ENCODE results near the gene ASMTL. TPM values are rescaled to one million over a fixed set of nuclear protein-coding genes. Genes with fewer than 3 reads are reported as not detected.

The ASMTL gene
- total and polyA plus RNA-seq, 2 of the 13 experiments (the other 11 are each of a cell fraction or from before 2014, with no cell fraction given), result 5.6 to 16.3 TPM

GRCh38 chrX:1380672-1381233 lies 72.0 kb downstream of the ASMTL start (continued):
- no peak for TF ChIP-seq GATAD1 (CRISPR knock-in tag; IDR thresholded peaks at IDR 0.05)
- no peak for TF ChIP-seq ZNF230 (CRISPR knock-in tag; IDR thresholded peaks at IDR 0.05)
- TF ChIP-seq NCOR1 (IDR thresholded peaks at IDR 0.05; ENCODE audit: borderline replicate concordance, low read length), result no peak
- no peak for TF ChIP-seq IKZF1 (IDR thresholded peaks at IDR 0.05)
- TF ChIP-seq ZNF674 (CRISPR knock-in tag; IDR thresholded peaks at IDR 0.05; ENCODE audit: low read depth), result no peak
- TF ChIP-seq ZNF207 (IDR thresholded peaks at IDR 0.05; ENCODE audit: borderline replicate concordance), result no peak
- no peak for TF ChIP-seq KIAA2018 (CRISPR knock-in tag; IDR thresholded peaks at IDR 0.05; ENCODE audit: borderline replicate concordance)
- TF ChIP-seq NR2F1 (CRISPR knock-in tag; IDR thresholded peaks at IDR 0.05), result no peak
- TF ChIP-seq CSRNP1 (CRISPR knock-in tag; IDR thresholded peaks at IDR 0.05), result no peak
- no peak for TF ChIP-seq SP140L (CRISPR knock-in tag; IDR thresholded peaks at IDR 0.05; ENCODE audit: borderline replicate concordance)
- no peak for TF ChIP-seq ELK4 (CRISPR knock-in tag; IDR thresholded peaks at IDR 0.05; ENCODE audit: borderline replicate concordance)
- TF ChIP-seq ZNF136 (CRISPR knock-in tag; IDR thresholded peaks at IDR 0.05; ENCODE audit: low read depth), result no peak
- TF ChIP-seq ZBTB4 (CRISPR knock-in tag; IDR thresholded peaks at IDR 0.05; ENCODE audit: borderline replicate concordance), result no peak
- no peak for TF ChIP-seq ZZZ3 (CRISPR knock-in tag; IDR thresholded peaks at IDR 0.05; ENCODE audit: borderline replicate concordance)
- TF ChIP-seq ZNF83 (CRISPR knock-in tag; IDR thresholded peaks at IDR 0.05; ENCODE audit: borderline replicate concordance), result no peak
